K562 (cell line): ENCODE measurements around the gene ZKSCAN4. TPM values are rescaled to one million over a fixed set of nuclear protein-coding genes. Genes with fewer than 3 reads are reported as not detected.

ENCODE experiments used
- CBX2 ChIP-seq: fragments of 200-600 bp; sonication (generic); IDR thresholded peaks from one replicate; pipeline ENCODE4 v1.6.1; 2012; ENCODE audit warnings: mild to moderate bottlenecking, low read length, inconsistent platforms; ENCODE audit not compliant: insufficient read depth, poor library complexity, severe bottlenecking
- DPF2 ChIP-seq: fragments of 450-650 bp; IDR thresholded peaks from 2 replicates; pipeline ENCODE4 v1.6.1; 2016
- GMEB1 ChIP-seq: fragments of 250-450 bp; sonication (Bioruptor Pico); IDR thresholded peaks from 2 replicates; pipeline ENCODE4 v1.4.0; 2020; ENCODE audit warnings: mild to moderate bottlenecking
- ID3 ChIP-seq, 2 experiments: fragments of 250-450 bp in 1 of 2; fragments of 450-650 bp in 1 of 2; sonication (Bioruptor Pico) in 1 of 2; IDR thresholded peaks; 2 replicates each; pipeline versions ENCODE4 v1.6.1 to v1.8.0; 2016 to 2021; ENCODE audit warnings: mild to moderate bottlenecking in 2 of 2, moderate library complexity in 2 of 2, missing compliant biosample characterization in 1 of 2, missing genetic modification characterization in 1 of 2
- IRF9 ChIP-seq: fragments of 450-650 bp; IDR thresholded peaks from 2 replicates; pipeline ENCODE4 v1.6.1; 2016; ENCODE audit warnings: missing biosample characterization, missing genetic modification characterization
- KDM5B ChIP-seq: fragments of 200-600 bp; sonication (generic); IDR thresholded peaks from 2 replicates; pipeline ENCODE4 v1.6.1; 2012; ENCODE audit warnings: low read depth, mild to moderate bottlenecking, moderate library complexity, low read length, control low read depth, inconsistent platforms; ENCODE audit not compliant: insufficient replicate concordance
- MAX ChIP-seq: sonication (generic); formaldehyde crosslinking; IDR thresholded peaks from 2 replicates; pipeline ENCODE4 v1.9.0; 2022; ENCODE audit warnings: mild to moderate bottlenecking, missing genetic modification reagents
- OTX1 ChIP-seq: fragments of 450-650 bp; formaldehyde crosslinking; IDR thresholded peaks from 2 replicates; pipeline ENCODE4 v1.4.0; 2022; ENCODE audit warnings: mild to moderate bottlenecking
- PHB2 ChIP-seq: fragments of 450-650 bp; IDR thresholded peaks from 2 replicates; pipeline ENCODE4 v1.6.1; 2017; ENCODE audit warnings: low read depth
- ZBTB40 ChIP-seq, 2 experiments: fragments of 450-650 bp in 1 of 2; sonication (generic) in 1 of 2; formaldehyde crosslinking in 1 of 2; IDR thresholded peaks; 2 replicates each; pipeline versions ENCODE4 v1.7.1 to v1.9.0; 2016 to 2022; ENCODE audit warnings: inconsistent platforms in 1 of 2, mild to moderate bottlenecking in 1 of 2, missing genetic modification reagents in 1 of 2
- ZNF133 ChIP-seq: fragments of 250-450 bp; sonication (Bioruptor Pico); IDR thresholded peaks from 2 replicates; pipeline ENCODE4 v1.4.0; 2020; ENCODE audit warnings: mild to moderate bottlenecking
- ZNF197 ChIP-seq: fragments of 200-800 bp; sonication (Bioruptor generic); IDR thresholded peaks from 2 replicates; pipeline ENCODE4 v1.6.1; 2016; ENCODE audit warnings: low read depth, missing genetic modification characterization, missing compliant biosample characterization
- ZNF444 ChIP-seq: fragments of 250-450 bp; sonication (Bioruptor Pico); IDR thresholded peaks from 2 replicates; pipeline ENCODE4 v1.4.0; 2020; ENCODE audit warnings: mild to moderate bottlenecking, moderate library complexity
- polyA plus RNA-seq, 8 experiments: library from polyadenylated mRNA; depleted of rRNA in 4 of 8; stranded (reverse) in 5 of 8; unstranded in 3 of 8; fragments of >200 nt; fragmentation: Nextera tagmentation in 2 of 8; fragmentation: Illumina TruSeq in 1 of 8; extraction: Ambion mirVana in 2 of 8; extraction: Trizol in 1 of 8; gene quantifications; 2 replicates each; pipeline versions ENCODE4 v1.2.1 to v1.2.3, GENCODE V29; 2011 to 2014; ENCODE audit warnings: inconsistent platforms in 1 of 8, missing spikeins in 1 of 8
- total RNA-seq, 7 experiments: library from RNA; depleted of rRNA in 6 of 7; stranded (reverse); fragments of >200 nt in 6 of 7; fragmentation: Illumina TruSeq in 2 of 7; extraction: Trizol in 2 of 7; gene quantifications; 2 replicates each; pipeline versions ENCODE4 v1.2.1 to v1.2.3, GENCODE V29; 2011 to 2021; ENCODE audit warnings: low replicate concordance in 1 of 7

The ZKSCAN4 gene
- total and polyA plus RNA-seq, 9 of the 15 experiments (the other 6 are each of a cell fraction or from before 2014, with no cell fraction given) = 1.2 to 5.3 (median 4.7) TPM

- peak; percentile 93 for TF ChIP-seq ZBTB40 (IDR thresholded peaks at IDR 0.05)
- TF ChIP-seq ZBTB40 (CRISPR knock-in tag; IDR thresholded peaks at IDR 0.05) = no peak
- TF ChIP-seq MAX (CRISPR knock-in tag) = peak; percentile 29; the same call in 1 of the 2 replicates
- no peak for TF ChIP-seq ZNF197 (CRISPR knock-in tag)
- peak; percentile 39; the same call in 1 of the 2 replicates for TF ChIP-seq GMEB1 (CRISPR knock-in tag)
- no peak for TF ChIP-seq IRF9 (tag)
- TF ChIP-seq ZNF133 (CRISPR knock-in tag) = no peak
- no peak for TF ChIP-seq OTX1 (CRISPR knock-in tag)
- TF ChIP-seq PHB2 = no peak
- peak; percentile 67 for TF ChIP-seq KDM5B
- no peak for TF ChIP-seq ID3 (CRISPR knock-in tag; IDR thresholded peaks at IDR 0.05)
- no peak for TF ChIP-seq ID3 (tag; IDR thresholded peaks at IDR 0.05)
- TF ChIP-seq ZNF444 = no peak
- no peak for TF ChIP-seq CBX2
- TF ChIP-seq DPF2 = peak; percentile 53
These were observed 33.5 kb downstream of the ZKSCAN4 start (continued) for GRCh38 chr6:28218312-28219248.
